Peyer's patch (tissue), 4 donors: Measurements from ENCODE around the gene HOXA4.

Experiments used
- POLR2A ChIP-seq, 2 donors: fragments of 450-650 bp; IDR thresholded peaks; one replicate each; pipeline ENCODE4 v1.5.1; 2017; ENCODE audit warnings: antibody characterized with exemption in 2 of 2, mild to moderate bottlenecking in 2 of 2, moderate library complexity in 2 of 2
- TF ChIP-seq, protein P1 (sequence below), 6 experiments: fragments of 450-650 bp in 4 of 6; fragments of 200-600 bp in 2 of 6; sonication (generic) in 1 of 6; IDR thresholded peaks; one replicate each; pipeline ENCODE4 v1.5.1; 2017 to 2019; ENCODE audit warnings: antibody characterized with exemption in 6 of 6, mild to moderate bottlenecking in 3 of 6, moderate library complexity in 1 of 6

DNA sequence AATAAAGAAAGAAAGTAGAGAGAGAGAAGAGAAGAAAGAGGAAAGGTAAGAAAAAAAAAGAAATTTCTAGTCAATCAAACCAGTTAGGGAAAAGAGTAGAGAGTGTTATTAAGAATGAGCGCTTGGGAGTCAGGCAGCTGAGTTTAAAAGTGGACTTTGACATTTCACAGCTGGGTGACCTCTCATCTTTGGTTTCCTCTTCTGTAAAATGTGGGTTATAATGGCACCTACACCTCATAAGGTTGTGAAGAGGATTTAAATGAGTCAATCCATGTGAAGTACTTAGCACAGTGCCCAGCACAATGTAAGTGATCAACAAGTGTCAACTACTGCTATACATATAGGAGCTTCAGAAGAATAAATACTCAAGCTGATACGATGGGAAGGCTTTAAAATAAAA is 46.9 kb downstream of the HOXA4 start:
- TF ChIP-seq, protein P1, sequence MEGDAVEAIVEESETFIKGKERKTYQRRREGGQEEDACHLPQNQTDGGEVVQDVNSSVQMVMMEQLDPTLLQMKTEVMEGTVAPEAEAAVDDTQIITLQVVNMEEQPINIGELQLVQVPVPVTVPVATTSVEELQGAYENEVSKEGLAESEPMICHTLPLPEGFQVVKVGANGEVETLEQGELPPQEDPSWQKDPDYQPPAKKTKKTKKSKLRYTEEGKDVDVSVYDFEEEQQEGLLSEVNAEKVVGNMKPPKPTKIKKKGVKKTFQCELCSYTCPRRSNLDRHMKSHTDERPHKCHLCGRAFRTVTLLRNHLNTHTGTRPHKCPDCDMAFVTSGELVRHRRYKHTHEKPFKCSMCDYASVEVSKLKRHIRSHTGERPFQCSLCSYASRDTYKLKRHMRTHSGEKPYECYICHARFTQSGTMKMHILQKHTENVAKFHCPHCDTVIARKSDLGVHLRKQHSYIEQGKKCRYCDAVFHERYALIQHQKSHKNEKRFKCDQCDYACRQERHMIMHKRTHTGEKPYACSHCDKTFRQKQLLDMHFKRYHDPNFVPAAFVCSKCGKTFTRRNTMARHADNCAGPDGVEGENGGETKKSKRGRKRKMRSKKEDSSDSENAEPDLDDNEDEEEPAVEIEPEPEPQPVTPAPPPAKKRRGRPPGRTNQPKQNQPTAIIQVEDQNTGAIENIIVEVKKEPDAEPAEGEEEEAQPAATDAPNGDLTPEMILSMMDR (IDR thresholded peaks at IDR 0.05), result no peak
- TF ChIP-seq POLR2A (IDR thresholded peaks at IDR 0.05), result no peak
